K562 (cell line): ENCODE results near the gene METTL23. TPM values are rescaled to one million over a fixed set of nuclear protein-coding genes. Genes with fewer than 3 reads are reported as not detected.

Source experiments
- ATAC-seq: fragments of 200-7000 bp; cut with Tn5 transposase; 3 replicates; pipeline ENCODE4 v1.9.1; 2020; ENCODE audit warnings: moderate library complexity
- BruUV-seq: library from RNA; stranded (reverse); fragments of 400-500 nt; replicated peaks from 2 replicates; lab custom pipeline; 2021; lab: Mats Ljungman, UMichigan
- CTCF ChIA-PET: fragments of 300-600 bp; formaldehyde crosslinking; extraction: SDS; loops from one replicate; lab custom pipeline; 2021; ENCODE audit warnings: low intra/inter-chr PET ratio; lab: Yijun Ruan, JAX
- POLR2A ChIA-PET: fragments of 300-600, 350-650 bp; sonication (Branson Sonifier 250); formaldehyde crosslinking; extraction: SDS; loops from one replicate; lab custom pipeline; 2021; ENCODE audit warnings: antibody characterized with exemption, inconsistent platforms; lab: Yijun Ruan, JAX
- DNase-seq, 4 experiments: peaks; one replicate each; pipeline versions ENCODE4 v3.0.0 to v3.0.0-alpha.2; 2011 to 2018; ENCODE audit warnings: low spot score in 3 of 4, mixed read lengths in 3 of 4; ENCODE audit errors: extremely low read depth in 1 of 4
- FAIRE-seq: peaks from 2 replicates; lab custom pipeline; 2011; peaks lifted over from hg19 to GRCh38; lab: Jason Lieb, UNC
- H2AFZ ChIP-seq: 2 replicates; pipeline ENCODE4 v1.6.0; 2011; ENCODE audit warnings: low read depth, low read length, control low read depth, inconsistent platforms
- H3K27ac ChIP-seq: fragments of 200-600 bp; 3 replicates; pipeline ENCODE4 v1.8.0; 2011; ENCODE audit warnings: low read depth, mild to moderate bottlenecking, control low read depth, inconsistent platforms, low read length, moderate library complexity, mixed read lengths; ENCODE audit errors: extremely low read depth
- H3K27me3 ChIP-seq, 2 experiments: fragments of 300-600 bp in 1 of 2; 2 replicates in 1 of 2; 3 replicates in 1 of 2; pipeline versions ENCODE4 v1.6.0 to v1.8.0; 2011; ENCODE audit warnings: inconsistent platforms in 2 of 2, low read length in 2 of 2, mild to moderate bottlenecking in 1 of 2, mixed read lengths in 1 of 2, moderate library complexity in 1 of 2; ENCODE audit not compliant: control insufficient read depth in 2 of 2, insufficient read depth in 2 of 2
- H3K36me3 ChIP-seq: fragments of 300-600 bp; 3 replicates; pipeline ENCODE4 v1.8.0; 2011; ENCODE audit warnings: mild to moderate bottlenecking, low read length, inconsistent platforms; ENCODE audit not compliant: control insufficient read depth, insufficient read depth
- H3K4me1 ChIP-seq, 2 experiments: fragments of 200-600 bp in 1 of 2; replicated peaks in 1 of 2; 2 replicates in 1 of 2; 3 replicates in 1 of 2; pipeline versions ENCODE4 v1.5.1 to v1.8.0; 2011; ENCODE audit warnings: inconsistent platforms in 2 of 2, low read length in 2 of 2, mild to moderate bottlenecking in 1 of 2, mixed read lengths in 1 of 2, moderate library complexity in 1 of 2; ENCODE audit not compliant: control insufficient read depth in 2 of 2, insufficient read depth in 2 of 2
- H3K4me2 ChIP-seq: 2 replicates; pipeline ENCODE4 v1.6.1; 2011; ENCODE audit warnings: low read length, control low read depth, inconsistent platforms, mixed read lengths; ENCODE audit not compliant: insufficient read depth
- H3K4me3 ChIP-seq: fragments of 200-600 bp; sonication (generic), shearing (Covaris generic); 2 replicates; pipeline ENCODE4 v1.5.1; 2016; ENCODE audit warnings: control low read depth, inconsistent platforms
- H3K79me2 ChIP-seq: fragments of 200-600 bp; 3 replicates; pipeline ENCODE4 v1.8.0; 2011; ENCODE audit warnings: low read length, inconsistent platforms; ENCODE audit not compliant: control insufficient read depth, insufficient read depth
- H3K9ac ChIP-seq, 2 experiments: 2 replicates each; pipeline versions ENCODE4 v1.6.0 to v1.6.1; 2011; ENCODE audit warnings: low read depth in 2 of 2, low read length in 2 of 2, control low read depth in 1 of 2, inconsistent platforms in 1 of 2, mild to moderate bottlenecking in 1 of 2, mixed read lengths in 1 of 2; ENCODE audit not compliant: insufficient read depth in 1 of 2
- H3K9me1 ChIP-seq: one replicate; pipeline ENCODE4 v1.6.0; 2011; ENCODE audit warnings: inconsistent platforms, mild to moderate bottlenecking, low read length, moderate library complexity; ENCODE audit not compliant: control insufficient read depth, insufficient read depth
- H3K9me3 ChIP-seq: replicated peaks from 2 replicates; pipeline ENCODE4 v1.5.1; 2011; ENCODE audit warnings: low read depth, low read length, inconsistent platforms; ENCODE audit not compliant: control insufficient read depth, insufficient read depth
- H4K20me1 ChIP-seq: replicated peaks from 2 replicates; pipeline ENCODE4 v1.6.1; 2011; ENCODE audit warnings: low read length, inconsistent platforms, mixed read lengths; ENCODE audit not compliant: control insufficient read depth, insufficient read depth
- ARID2 ChIP-seq: fragments of 450-650 bp; IDR thresholded peaks from 2 replicates; pipeline ENCODE4 v1.6.1; 2017; ENCODE audit warnings: antibody characterized with exemption, mild to moderate bottlenecking
- BACH1 ChIP-seq: fragments of 200-800 bp; sonication (Bioruptor generic); IDR thresholded peaks from 2 replicates; pipeline ENCODE4 v1.6.1; 2016; ENCODE audit warnings: missing genetic modification characterization, missing compliant biosample characterization
- CREB5 ChIP-seq: fragments of 250-450 bp; sonication (Bioruptor Pico); IDR thresholded peaks from 2 replicates; pipeline ENCODE4 v1.5.0; 2020; ENCODE audit warnings: mild to moderate bottlenecking
- CTCF ChIP-seq, 3 experiments: IDR thresholded peaks in 2 of 3; conservative IDR thresholded peaks in 1 of 3; 2 replicates each; pipeline ENCODE4 v1.5.1; 2011 to 2012; ENCODE audit warnings: low read length in 3 of 3, mild to moderate bottlenecking in 3 of 3, control low read depth in 2 of 3, improper control_type of control experiment in 1 of 3, inconsistent platforms in 1 of 3, low read depth in 1 of 3, mixed read lengths in 1 of 3, moderate library complexity in 1 of 3; ENCODE audit not compliant: insufficient read depth in 2 of 3
- DNMT1 ChIP-seq: fragments of 450-650 bp; IDR thresholded peaks from 2 replicates; pipeline ENCODE4 v1.6.1; 2016; ENCODE audit warnings: antibody characterized with exemption, mild to moderate bottlenecking
- ERF ChIP-seq: fragments of 450-650 bp; formaldehyde crosslinking; IDR thresholded peaks from 2 replicates; pipeline ENCODE4 v1.4.0; 2020; ENCODE audit warnings: mild to moderate bottlenecking, mixed read lengths
- GTF2A2 ChIP-seq: IDR thresholded peaks from 2 replicates; pipeline ENCODE4 v1.6.1; 2016; ENCODE audit warnings: mild to moderate bottlenecking, missing genetic modification characterization, missing compliant biosample characterization
- GTF2B ChIP-seq: IDR thresholded peaks from 2 replicates; pipeline ENCODE4 v1.6.1; 2011; ENCODE audit not compliant: insufficient read length; ENCODE audit errors: extremely low read depth
- HDAC8 ChIP-seq: fragments of 450-650 bp; IDR thresholded peaks from 2 replicates; pipeline ENCODE4 v1.6.1; 2016; ENCODE audit warnings: mild to moderate bottlenecking, missing genetic modification characterization, moderate library complexity, missing compliant biosample characterization
- IRF2 ChIP-seq: sonication (generic); formaldehyde crosslinking; IDR thresholded peaks from 2 replicates; pipeline ENCODE4 v1.8.1; 2022; ENCODE audit warnings: mild to moderate bottlenecking, missing genetic modification reagents
- LCOR ChIP-seq: sonication (generic); formaldehyde crosslinking; IDR thresholded peaks from 2 replicates; pipeline ENCODE4 v1.8.0; 2022; ENCODE audit warnings: mild to moderate bottlenecking, missing genetic modification reagents
- MTA3 ChIP-seq: fragments of 450-650 bp; formaldehyde crosslinking; IDR thresholded peaks from 2 replicates; pipeline ENCODE4 v1.6.1; 2017; ENCODE audit warnings: mild to moderate bottlenecking, borderline replicate concordance
- POLR3G ChIP-seq: IDR thresholded peaks from 2 replicates; pipeline ENCODE4 v1.6.1; 2011; ENCODE audit not compliant: insufficient read length, insufficient replicate concordance; ENCODE audit errors: extremely low read depth
- PRPF4 ChIP-seq: fragments of 200-400 bp; formaldehyde crosslinking; IDR thresholded peaks from one replicate; pipeline ENCODE4 v1.6.1; 2017; ENCODE audit warnings: low read length, low read depth, mild to moderate bottlenecking; ENCODE audit not compliant: insufficient read depth, poor library complexity, severe bottlenecking
- RBM17 ChIP-seq: fragments of 200-400 bp; formaldehyde crosslinking; IDR thresholded peaks from 2 replicates; pipeline ENCODE4 v1.6.1; 2017; ENCODE audit warnings: low read depth, mild to moderate bottlenecking, low read length, borderline replicate concordance
- ZFPM2 ChIP-seq: fragments of 250-450 bp; sonication (Bioruptor Pico); IDR thresholded peaks from 2 replicates; pipeline ENCODE4 v1.5.1; 2022; ENCODE audit warnings: mild to moderate bottlenecking
- ZFX ChIP-seq: sonication (generic); formaldehyde crosslinking; IDR thresholded peaks from 2 replicates; pipeline ENCODE4 v1.8.0; 2022; ENCODE audit warnings: mild to moderate bottlenecking, missing genetic modification reagents, moderate library complexity
- ZNF274 ChIP-seq: IDR thresholded peaks from 2 replicates; pipeline ENCODE4 v1.6.1; 2011; ENCODE audit warnings: low read depth, mild to moderate bottlenecking, low read length, moderate library complexity, borderline replicate concordance
- WGBS: fragments of 100-300 bp; shearing (Covaris generic); methylation state at CpG from one replicate; pipeline ENCODE4 v1.1.6; 2016; ENCODE audit warnings: low coverage, mixed read lengths; ENCODE audit not compliant: insufficient coverage; ENCODE audit errors: missing lambda C conversion rate; 5-methylcytosine and 5-hydroxymethylcytosine counted together
- in situ Hi-C: fragments of 300-500 bp; cut with MboI; formaldehyde crosslinking; loops from 4 replicates; pipeline ENCODE4 v1.15.0; 2018; ENCODE audit warnings: inconsistent platforms, mixed read lengths
- intact Hi-C: fragments of 100-400 bp; cut with micrococcal nuclease; formaldehyde crosslinking; loops from 2 replicates; pipeline ENCODE4 v1.14.2; 2022
- polyA plus RNA-seq, 8 experiments: library from polyadenylated mRNA; depleted of rRNA in 4 of 8; stranded (reverse) in 5 of 8; unstranded in 3 of 8; fragments of >200 nt; fragmentation: Nextera tagmentation in 2 of 8; fragmentation: Illumina TruSeq in 1 of 8; extraction: Ambion mirVana in 2 of 8; extraction: Trizol in 1 of 8; gene quantifications; 2 replicates each; pipeline versions ENCODE4 v1.2.1 to v1.2.3, GENCODE V29; 2011 to 2014; ENCODE audit warnings: inconsistent platforms in 1 of 8, missing spikeins in 1 of 8
- total RNA-seq, 7 experiments: library from RNA; depleted of rRNA in 6 of 7; stranded (reverse); fragments of >200 nt in 6 of 7; fragmentation: Illumina TruSeq in 2 of 7; extraction: Trizol in 2 of 7; gene quantifications; 2 replicates each; pipeline versions ENCODE4 v1.2.1 to v1.2.3, GENCODE V29; 2011 to 2021; ENCODE audit warnings: low replicate concordance in 1 of 7

Gene METTL23
- total and polyA plus RNA-seq, 9 of the 15 experiments (the other 6 are each of a cell fraction or from before 2014, with no cell fraction given) = 29.4 to 67.3 (median 41.6) TPM

GRCh38 chr17:76685846-76686245 lies 40.8 kb upstream of the METTL23 start:
- intact Hi-C loops (no loop called here), in situ Hi-C loops (no loop called here)
- Histone ChIP-seq H3K27ac (no peak overlapping the region), H3K4me3 (no peak overlapping the region), H3K79me2 (no peaks in the 10 kb centered on the region), H4K20me1 (no peaks in the 10 kb centered on the region; the same call in none of the 2 replicates), H3K27me3 (no peaks in the 10 kb centered on the region), H3K9ac (no peak overlapping the region; a peak in 1 of 4 replicates), H3K4me1 (peaks cover 26 to 64% of the 10 kb centered on the region in 2 experiments), H2AFZ (no peak overlapping the region), H3K9me1 (no peaks in the 10 kb centered on the region), H3K4me2 (no peak overlapping the region), H3K36me3 (no peaks in the 10 kb centered on the region), H3K9me3 (no peaks in the 10 kb centered on the region)
- FAIRE-seq (no peak), ATAC-seq (0 out of 3 replicates have a peak, but pooled peaks have one; percentile 8), DNase-seq (peak in 1 of 4 experiments; percentile 3)
- no TSS peak for BruUV-seq
- ChIA-PET POLR2A (interaction anchor here (0.7 to 1.7 kb wide), 4 partner anchors 31 to 129 kb away, joined by 3 to 4 read pairs (median 4); no protein-coding TSS in a partner anchor), CTCF (no interaction called here)
- 54% methylated on average over 6 of the region's 8 CpGs for WGBS
- TF ChIP-seq CREB5 (no peak), ZFPM2 (CRISPR knock-in tag) (no peak), ZFX (no peak), GTF2A2 (tag) (no peak), ZNF274 (no peak), ARID2 (no peak), IRF2 (CRISPR knock-in tag) (no peak), RBM17 (no peak), HDAC8 (tag) (no peak), ERF (no peak), BACH1 (tag) (no peak), PRPF4 (no peak), CTCF (IDR thresholded peaks at IDR 0.05 in 2 of 3, conservative IDR thresholded peaks at IDR 0.05 in 1 of 3; ENCODE audit: insufficient read depth in 2 of 3, low read depth in 1 of 3, low read length in 3 of 3) (no peak), MTA3 (no peak), DNMT1 (no peak), POLR3G (no peak), GTF2B (no peak), LCOR (CRISPR knock-in tag) (no peak)
